GM19328 (cell line): ENCODE measurements around the gene FAIM2.

Experiments
- ATAC-seq: cut with Tn5 transposase; IDR thresholded peaks from one replicate; pipeline ENCODE4 v1.9.1; 2021; ENCODE audit warnings: mild to moderate bottlenecking, moderate library complexity; ENCODE audit not compliant: unreplicated experiment

FAIM2 gene

GRCh38 chr12:49921299-49921698 lies 17.6 kb upstream of the FAIM2 start:
- no peak for ATAC-seq

GRCh38 chr12:49920915-49921286 lies 17.2 kb upstream of the FAIM2 start:
- ATAC-seq: no peak

GRCh38 chr12:49920241-49920914 lies 16.7 kb upstream of the FAIM2 start:
- no peak for ATAC-seq

GRCh38 chr12:49917788-49918173 lies 14.1 kb upstream of the FAIM2 start:
- no peak for ATAC-seq

- no peak for ATAC-seq
Measured at GRCh38 chr12:49917166-49917787, 13.6 kb upstream of the FAIM2 start.

- ATAC-seq: no peak
Measured at GRCh38 chr12:49916129-49916919, 12.6 kb upstream of the FAIM2 start.

- no peak for ATAC-seq
Measured at GRCh38 chr12:49912345-49913255, 8.9 kb upstream of the FAIM2 start.

- no peak for ATAC-seq
Measured at GRCh38 chr12:49911213-49911605, 7.5 kb upstream of the FAIM2 start.

- ATAC-seq: no peak
Measured at GRCh38 chr12:49910331-49911212, 6.9 kb upstream of the FAIM2 start.

GRCh38 chr12:49909826-49910225 lies 6.1 kb upstream of the FAIM2 start:
- ATAC-seq: no peak

GRCh38 chr12:49909356-49909755 lies 5.7 kb upstream of the FAIM2 start:
- no peak for ATAC-seq

GRCh38 chr12:49907352-49907751 lies 3.7 kb upstream of the FAIM2 start:
- no peak for ATAC-seq

- ATAC-seq: no peak
Measured at GRCh38 chr12:49905718-49906314, 2.1 kb upstream of the FAIM2 start.

- no peak for ATAC-seq
Measured at GRCh38 chr12:49904601-49905000, 901 bp upstream of the FAIM2 start.

GRCh38 chr12:49903351-49903699 lies 375 bp downstream of the FAIM2 start:
- ATAC-seq: no peak

GRCh38 chr12:49902399-49903350 lies 1.0 kb downstream of the FAIM2 start:
- ATAC-seq: no peak

- no peak for ATAC-seq
Measured at GRCh38 chr12:49901986-49902385, 1.7 kb downstream of the FAIM2 start.

- ATAC-seq: no peak
Measured at GRCh38 chr12:49901026-49901425, 2.7 kb downstream of the FAIM2 start.

GRCh38 chr12:49900371-49900770 lies 3.3 kb downstream of the FAIM2 start:
- ATAC-seq: no peak
